ENCODE data around the gene LMAN1L.

GRCh38 chr15:74851960-74852359, 39.3 kb downstream of the LMAN1L start:
- TF ChIP-seq CTCF (IDR thresholded peaks at IDR 0.05; ENCODE audit: borderline replicate concordance, extremely low read depth, low read length, poor library complexity, severe bottlenecking) (no peak), EZH2 (IDR thresholded peaks at IDR 0.05; ENCODE audit: borderline replicate concordance, low read depth, low read length, severe bottlenecking) (no peak)
